AG10803 (cell line): ENCODE data around the gene CYFIP2.

Source experiments
- DNase-seq: peaks from one replicate; pipeline ENCODE4 v3.0.0; 2010; ENCODE audit warnings: low read depth
- H3K4me3 ChIP-seq: 2 replicates; pipeline ENCODE4 v1.5.1; 2011; ENCODE audit warnings: mild to moderate bottlenecking, low read length, control low read depth
- TF ChIP-seq, protein P1 (sequence below): conservative IDR thresholded peaks from 2 replicates; pipeline ENCODE4 v1.5.1; 2011; ENCODE audit warnings: mild to moderate bottlenecking, low read length, control low read depth, inconsistent platforms

CYFIP2 gene

DNA sequence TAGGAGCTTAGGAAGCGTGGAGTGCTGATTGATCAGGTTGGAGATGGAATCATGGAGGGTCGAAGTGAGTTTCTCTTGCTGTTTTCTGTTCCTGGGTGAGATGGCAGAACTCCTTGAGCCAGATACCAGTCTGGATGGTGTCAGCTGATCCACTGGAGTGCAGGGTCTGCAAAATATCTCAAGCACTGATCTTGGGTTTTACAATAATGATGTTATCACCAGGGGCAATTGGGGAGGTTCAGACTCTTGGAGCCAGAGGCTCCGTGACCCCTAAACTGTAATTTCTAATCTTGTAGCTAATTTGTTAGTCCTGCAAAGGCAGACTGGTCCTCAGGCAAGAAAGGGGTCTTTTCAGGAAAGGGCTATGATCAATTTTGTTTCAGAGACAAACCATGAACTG, 114.1 kb downstream of the CYFIP2 start:
- TF ChIP-seq, protein P1, sequence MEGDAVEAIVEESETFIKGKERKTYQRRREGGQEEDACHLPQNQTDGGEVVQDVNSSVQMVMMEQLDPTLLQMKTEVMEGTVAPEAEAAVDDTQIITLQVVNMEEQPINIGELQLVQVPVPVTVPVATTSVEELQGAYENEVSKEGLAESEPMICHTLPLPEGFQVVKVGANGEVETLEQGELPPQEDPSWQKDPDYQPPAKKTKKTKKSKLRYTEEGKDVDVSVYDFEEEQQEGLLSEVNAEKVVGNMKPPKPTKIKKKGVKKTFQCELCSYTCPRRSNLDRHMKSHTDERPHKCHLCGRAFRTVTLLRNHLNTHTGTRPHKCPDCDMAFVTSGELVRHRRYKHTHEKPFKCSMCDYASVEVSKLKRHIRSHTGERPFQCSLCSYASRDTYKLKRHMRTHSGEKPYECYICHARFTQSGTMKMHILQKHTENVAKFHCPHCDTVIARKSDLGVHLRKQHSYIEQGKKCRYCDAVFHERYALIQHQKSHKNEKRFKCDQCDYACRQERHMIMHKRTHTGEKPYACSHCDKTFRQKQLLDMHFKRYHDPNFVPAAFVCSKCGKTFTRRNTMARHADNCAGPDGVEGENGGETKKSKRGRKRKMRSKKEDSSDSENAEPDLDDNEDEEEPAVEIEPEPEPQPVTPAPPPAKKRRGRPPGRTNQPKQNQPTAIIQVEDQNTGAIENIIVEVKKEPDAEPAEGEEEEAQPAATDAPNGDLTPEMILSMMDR: no peak

DNA sequence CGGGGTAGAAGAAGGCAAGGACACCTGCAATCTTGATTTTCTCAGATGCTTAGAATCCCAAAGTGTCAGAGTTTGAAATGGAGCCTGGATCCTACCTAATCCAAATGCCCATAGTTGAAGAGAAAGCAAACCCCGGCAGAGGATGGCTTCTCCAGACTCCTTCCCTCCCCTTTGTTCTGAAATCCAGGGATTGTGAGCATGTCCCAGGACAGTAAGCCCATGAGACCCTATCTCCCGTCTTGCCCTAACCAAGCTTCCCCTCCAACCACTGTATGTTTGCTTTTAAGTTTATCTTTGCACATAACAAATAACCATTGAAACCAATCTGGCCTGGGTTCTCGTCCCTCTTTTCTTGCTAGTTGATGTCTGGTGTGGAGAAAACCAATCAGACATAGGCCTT, 115.8 kb downstream of the CYFIP2 start:
- TF ChIP-seq, protein P1: no peak
- H3K4me3 ChIP-seq: no peak overlapping the region
- DNase-seq: no peak

More for the DNA sequence above, 114.1 kb downstream of the CYFIP2 start:
- no peak overlapping the region for H3K4me3 ChIP-seq
- no peak for DNase-seq

DNA sequence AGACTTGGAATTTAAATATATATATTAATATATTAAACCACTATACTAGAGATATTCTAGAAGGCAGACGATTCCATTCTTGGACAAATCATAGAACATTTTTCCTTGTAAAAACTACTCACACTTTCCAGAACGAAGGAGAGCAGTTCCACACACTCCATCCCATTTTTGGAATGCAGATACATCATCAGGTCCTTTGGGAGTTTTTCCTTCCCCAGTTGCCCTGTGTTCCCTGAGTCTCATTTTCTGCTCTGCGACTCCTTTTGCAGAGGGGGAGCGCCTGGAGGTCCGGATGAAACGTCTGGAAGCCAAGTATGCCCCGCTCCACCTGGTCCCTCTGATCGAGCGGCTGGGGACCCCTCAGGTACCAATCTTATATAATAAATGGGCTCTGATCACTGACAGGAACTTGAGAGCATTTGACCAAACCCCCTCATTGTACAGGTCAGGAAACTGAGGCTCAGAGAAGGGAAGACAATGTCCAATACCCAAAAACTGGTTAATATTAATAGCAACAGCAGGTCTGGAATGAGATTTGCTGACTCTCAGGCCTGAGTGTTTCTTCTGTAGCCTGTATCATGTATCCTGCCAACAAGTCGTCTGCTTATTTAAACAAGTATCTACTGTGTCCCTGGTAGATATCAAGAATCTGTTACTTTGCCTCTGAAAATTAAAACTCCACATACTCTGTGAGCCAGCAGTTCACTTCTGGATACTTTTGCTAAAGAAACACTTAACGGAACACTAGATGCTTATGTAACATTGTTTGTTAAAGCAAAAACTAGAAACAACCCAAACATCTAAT, 117.3 kb downstream of the CYFIP2 start:
- DNase-seq: no peak

DNA sequence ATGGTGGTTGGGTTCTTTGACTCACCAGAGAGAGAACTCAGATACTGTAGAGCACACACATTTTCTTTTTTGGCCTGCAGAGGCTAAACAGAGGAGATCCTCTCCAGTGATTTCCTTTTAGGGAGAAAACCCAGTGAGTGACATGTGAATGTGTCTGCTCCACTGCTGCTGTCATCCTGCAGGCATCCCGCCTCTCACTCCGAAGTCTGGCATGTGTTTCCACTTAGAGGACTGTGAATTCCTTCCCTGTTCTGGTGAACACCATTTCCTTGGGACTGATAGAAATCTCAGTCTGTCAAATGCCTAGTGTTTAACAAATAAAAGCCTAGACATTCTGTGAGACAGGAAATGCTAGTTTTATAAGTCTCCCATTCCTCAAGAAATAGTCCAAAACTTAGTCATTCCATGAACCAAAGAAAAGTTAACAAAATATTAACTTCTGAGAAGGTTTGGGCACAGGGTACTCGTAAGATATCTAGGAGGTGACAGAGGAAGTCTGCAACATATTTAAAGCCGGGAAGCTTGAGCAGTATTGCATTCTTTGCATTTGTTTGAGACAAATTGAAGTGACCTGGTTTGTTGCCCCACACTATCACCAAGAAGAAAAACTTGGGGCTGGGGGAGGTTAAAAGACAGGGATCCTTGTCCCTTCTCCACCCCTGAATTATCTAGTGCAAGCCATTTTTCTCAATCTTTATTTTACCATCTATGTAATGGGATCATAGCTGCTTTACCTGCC, 119.2 kb downstream of the CYFIP2 start:
- TF ChIP-seq, protein P1: peak; percentile 30
- H3K4me3 ChIP-seq: no peak overlapping the region
- peak; percentile 100 for DNase-seq

More for the DNA sequence above, 117.3 kb downstream of the CYFIP2 start:
- no peak overlapping the region for H3K4me3 ChIP-seq
- TF ChIP-seq, protein P1: no peak

DNA sequence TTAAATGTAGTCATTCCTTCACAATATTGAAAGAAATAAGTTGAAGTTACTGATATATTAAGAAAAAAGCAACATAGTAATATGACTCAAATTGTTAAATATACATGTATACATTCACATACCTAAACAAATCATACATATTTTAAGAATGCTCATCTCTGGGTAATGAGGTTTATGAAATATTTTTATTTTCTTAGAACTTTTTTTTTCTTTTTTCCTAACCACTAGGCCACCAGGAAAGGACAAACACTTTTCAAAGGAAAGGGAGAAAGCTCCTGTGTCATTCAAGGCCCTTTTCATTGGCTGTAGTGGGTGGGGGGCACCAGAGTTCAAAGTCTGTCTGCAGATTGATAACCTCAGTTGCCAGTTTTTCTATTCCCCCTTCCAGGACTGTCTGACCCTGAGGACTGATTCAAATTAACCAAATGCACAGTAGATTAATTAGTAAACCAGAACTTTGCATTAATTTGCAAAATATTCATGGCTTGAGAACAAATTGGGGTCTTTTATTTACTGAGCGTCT, 121.2 kb downstream of the CYFIP2 start:
- no peak overlapping the region for H3K4me3 ChIP-seq
- DNase-seq: no peak
- TF ChIP-seq, protein P1: no peak

DNA sequence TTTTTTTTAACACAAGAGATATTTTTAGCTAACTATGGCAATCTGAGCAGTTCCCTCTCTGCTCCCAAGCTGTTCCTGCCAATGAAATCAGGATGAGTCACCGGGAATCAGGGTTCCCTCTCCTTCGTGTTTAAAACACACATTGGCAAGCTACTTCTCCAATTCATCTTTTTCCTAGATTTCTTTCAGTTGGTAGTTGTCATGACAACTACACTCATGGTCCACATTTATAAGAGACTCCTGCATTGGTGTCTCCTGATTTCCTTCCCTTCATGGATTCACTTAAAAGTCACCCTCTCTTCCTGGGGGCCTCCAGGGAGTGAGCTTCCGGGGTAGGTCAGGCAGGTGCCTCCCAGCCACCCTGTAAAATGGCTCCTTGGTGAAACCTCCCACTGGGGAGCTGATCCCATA, 121.8 kb downstream of the CYFIP2 start:
- DNase-seq: peak; percentile 95
- H3K4me3 ChIP-seq: no peak overlapping the region
- TF ChIP-seq, protein P1: no peak
